Measurements from ENCODE around the gene F2RL3.
A peak's percentile ranks its signal among the peaks of the same experiment; 100 is the strongest.

Gene F2RL3

GRCh38 chr19:16888629-16889365 is at the start of gene F2RL3:
F2RL3 (plus strand) TSS chr19:16888999; CDS start chr19:16889190, 191 bp downstream.
- peak in 1 of 56 donors; percentile 13 for DNase-seq

- DNase-seq = peak in 3 of 56 donors; percentile 13 to 25 (median 23)
Observed at GRCh38 chr19:16841391-16841926, 47.3 kb upstream of the F2RL3 start.

- no peak for DNase-seq
Observed at GRCh38 chr19:16846901-16847300, 41.9 kb upstream of the F2RL3 start.

DNA sequence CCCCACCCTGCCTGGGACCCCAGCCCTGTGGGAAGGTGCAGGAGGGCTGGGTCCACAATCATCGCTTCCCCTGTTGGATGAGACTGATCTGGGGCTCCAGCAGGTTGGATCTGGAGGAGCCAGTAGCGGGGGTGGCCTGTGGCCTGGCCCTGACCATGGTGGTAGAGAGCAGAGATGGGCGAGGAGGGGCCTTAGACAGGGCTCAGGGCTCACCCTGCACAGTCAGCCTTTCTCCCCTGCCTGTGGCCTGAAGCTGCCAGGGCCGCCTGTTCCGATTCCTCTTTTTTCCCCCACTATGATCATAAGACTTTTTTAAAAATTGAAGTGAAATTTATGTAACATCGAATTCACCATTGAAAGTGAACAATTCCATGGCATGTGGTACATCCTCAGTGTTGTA is 41.4 kb upstream of the F2RL3 start:
- DNase-seq = no peak

- DNase-seq = no peak
Observed at GRCh38 chr19:16849168-16849567, 39.6 kb upstream of the F2RL3 start.

DNA sequence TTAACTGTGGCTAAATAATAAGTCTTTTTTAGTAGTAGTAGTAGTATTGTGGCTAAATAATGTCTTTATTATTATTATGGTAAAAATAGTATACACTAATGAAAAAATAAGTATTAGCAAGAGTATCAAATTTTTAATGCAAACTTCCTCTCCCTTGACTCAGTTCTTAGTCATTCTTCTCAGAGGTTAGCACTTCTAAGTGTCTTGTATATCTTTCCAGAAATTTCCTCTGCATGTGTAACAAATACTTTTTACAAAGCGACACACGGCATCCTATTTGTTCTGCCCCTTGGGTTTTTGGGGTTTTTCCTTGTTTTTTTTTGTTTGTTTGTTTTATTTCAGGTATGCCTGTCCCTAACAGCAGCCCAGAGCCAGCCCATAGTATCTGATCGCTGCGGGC is 38.7 kb upstream of the F2RL3 start:
- DNase-seq = no peak

DNA sequence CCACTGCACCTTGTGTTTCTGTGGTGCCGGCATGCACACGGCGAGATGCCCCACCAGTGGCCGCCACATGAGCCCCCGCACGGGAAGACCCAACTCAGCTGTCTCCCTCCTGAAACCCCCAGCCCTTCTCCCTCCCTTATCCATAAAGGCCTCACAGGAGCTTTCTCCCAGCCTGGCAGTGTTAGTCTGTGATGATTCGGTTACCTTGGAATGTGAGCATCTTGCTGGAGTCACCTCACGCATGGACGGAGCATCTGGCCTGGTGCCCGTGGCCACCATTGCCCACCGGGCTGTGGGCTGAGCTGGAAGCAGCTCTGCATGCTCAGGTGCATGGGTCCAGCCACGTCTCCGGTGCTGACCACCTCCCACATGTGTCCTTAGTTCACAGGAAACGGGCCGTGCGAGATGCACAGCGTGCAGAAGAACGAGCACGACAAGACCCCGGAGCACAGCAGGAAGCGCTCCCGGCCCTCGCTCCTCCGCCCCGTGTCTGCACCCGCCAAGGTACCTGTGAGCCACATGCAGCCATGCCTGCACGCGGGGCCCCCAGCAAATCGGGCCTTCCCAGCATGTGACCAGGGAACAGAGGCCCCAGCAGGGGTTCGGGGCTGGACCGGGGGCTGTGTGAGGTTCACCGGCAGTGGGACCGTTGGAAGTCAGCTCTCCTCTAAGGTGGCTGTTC is 37.6 kb upstream of the F2RL3 start:
- DNase-seq = no peak

- no peak for DNase-seq
Observed at GRCh38 chr19:16853066-16853465, 35.7 kb upstream of the F2RL3 start.

DNA sequence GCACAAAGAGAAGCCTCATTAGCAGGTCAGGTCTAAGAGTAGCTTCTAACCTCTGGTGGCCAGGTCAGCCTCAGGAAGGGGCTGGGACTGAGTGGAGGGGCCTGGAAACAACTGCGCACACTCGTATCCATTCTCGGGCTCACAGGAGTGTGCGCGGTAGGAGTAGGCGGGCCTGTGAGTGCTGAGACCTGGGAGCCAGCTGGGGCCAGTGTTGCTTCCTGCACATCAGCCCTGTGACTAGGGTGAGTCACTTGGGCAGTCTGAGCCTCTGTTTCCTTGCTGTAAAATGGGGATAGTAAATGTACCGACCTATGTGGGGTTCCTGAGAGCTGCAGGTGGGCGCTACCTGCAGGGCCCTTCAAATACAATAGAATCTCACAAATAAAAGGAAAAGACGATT is 32.7 kb upstream of the F2RL3 start:
- no peak for DNase-seq

DNA sequence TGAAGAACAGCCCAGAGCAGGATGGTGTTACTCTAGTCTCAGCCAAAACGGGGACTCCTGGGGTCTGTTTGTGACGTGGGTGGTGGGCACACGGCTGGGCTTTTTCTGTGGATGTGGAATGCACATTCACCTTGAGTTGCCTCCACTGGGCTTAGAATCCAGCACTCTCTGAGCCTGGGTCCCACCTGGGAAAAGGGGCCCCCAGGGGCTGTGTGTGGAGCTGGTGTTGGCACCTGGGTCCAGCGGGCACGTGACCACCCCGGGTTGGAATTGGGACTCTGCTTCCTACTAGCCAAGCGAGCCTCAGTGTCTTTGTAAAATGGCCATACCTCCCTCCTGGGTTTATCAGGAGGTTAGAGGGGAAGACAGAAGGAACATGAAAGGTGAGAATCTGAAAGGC is 29.2 kb upstream of the F2RL3 start:
- DNase-seq = no peak

DNA sequence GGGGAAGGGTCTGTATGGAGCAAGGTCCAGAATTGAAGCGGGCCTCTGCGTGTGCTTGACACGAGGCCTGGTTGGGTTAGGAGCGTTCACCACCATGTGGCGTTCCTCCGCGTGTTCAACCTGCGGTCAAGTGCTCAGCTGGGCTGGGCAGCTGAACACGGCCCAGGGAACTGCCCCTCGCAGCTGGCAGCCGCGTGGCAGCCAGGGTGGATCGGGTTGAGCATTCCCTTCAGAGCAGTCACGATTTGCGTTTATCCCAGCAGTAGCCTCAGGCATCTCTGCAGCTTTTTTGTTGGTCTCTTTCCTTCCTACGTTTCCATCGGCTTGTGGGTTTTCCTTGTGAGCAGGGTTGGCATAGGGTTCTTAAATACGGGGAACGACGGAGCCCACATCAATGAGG is 28.7 kb upstream of the F2RL3 start:
- DNase-seq = no peak

DNA sequence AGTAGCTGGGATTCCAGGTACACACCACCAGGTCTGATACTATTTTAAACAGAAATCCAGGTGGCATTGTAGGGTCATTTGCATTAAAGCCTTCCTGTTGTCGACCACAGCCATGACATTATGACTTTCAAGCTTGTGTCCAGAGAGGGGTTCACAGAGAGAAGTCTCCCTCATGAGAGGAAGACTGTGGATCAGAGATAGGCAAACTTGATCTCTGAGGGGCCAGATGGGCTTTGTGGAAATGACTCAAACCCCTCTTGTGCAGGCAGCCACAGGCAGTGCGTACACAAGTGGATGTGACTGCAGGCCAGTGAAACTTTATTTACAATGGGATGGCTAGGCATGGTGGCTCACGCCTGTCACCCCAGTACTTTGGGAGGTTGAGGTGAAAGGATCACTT is 27.8 kb upstream of the F2RL3 start:
- no peak for DNase-seq

- DNase-seq = no peak
Observed at GRCh38 chr19:16861834-16862233, 27.0 kb upstream of the F2RL3 start.

- DNase-seq = no peak
Observed at GRCh38 chr19:16862826-16863415, 25.9 kb upstream of the F2RL3 start.

GRCh38 chr19:16867211-16867610 is 21.6 kb upstream of the F2RL3 start:
- DNase-seq = no peak

DNA sequence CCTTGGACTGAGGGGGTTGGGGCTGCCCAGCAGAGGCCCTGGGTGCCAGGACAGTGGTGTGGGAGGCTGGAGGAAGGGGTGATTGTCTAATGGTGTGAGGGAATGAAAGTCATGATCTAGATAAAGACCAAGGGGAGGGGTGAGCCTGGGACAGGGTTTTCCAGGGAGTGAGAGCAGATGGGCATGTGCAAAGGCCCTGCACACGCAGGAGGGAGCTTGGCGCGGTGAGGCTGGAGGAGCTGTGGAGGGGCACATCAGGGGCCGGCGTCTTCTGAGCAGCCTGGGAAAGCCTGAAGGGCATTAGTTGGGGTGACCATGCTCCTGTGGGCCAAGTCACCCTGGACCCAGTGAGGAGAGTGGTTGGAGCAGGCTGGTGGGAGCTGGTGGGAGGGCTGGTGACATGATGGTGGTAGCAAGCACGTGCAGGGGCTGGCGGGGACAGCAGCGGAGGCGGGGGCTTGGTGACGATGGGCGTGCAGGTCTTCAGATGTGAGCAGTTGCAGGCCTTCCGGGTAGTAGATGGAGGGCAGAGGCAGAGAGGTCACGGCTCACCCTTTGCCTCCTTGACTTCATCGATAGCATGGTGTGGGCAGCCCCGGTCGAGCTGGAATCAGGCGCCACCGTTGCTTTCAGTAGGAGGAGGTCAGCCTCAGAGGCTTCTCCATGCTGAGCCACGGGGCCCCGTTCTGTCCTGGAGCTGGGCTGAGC is 20.2 kb upstream of the F2RL3 start:
- no peak for DNase-seq

- DNase-seq = no peak
Observed at GRCh38 chr19:16869331-16869972, 19.3 kb upstream of the F2RL3 start.

DNA sequence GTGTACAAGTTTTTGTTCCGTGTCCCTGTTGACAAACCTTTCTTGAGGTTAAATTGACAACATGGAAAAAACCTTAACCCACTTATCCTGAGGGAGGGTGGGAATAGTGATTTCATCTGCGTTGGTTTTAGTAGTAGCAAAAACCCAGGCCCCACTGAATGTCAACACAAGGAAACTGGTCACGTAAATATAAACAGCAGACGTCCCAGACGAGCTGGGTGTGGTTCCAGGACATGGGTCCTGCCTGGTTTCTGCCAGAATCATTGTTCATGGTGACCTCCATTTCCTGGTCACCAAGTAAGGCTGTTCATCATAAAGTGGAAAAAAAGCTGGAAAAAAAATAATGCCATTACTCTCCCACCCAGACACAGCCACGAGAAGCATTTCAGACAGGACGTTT is 16.9 kb upstream of the F2RL3 start:
- DNase-seq = no peak

DNA sequence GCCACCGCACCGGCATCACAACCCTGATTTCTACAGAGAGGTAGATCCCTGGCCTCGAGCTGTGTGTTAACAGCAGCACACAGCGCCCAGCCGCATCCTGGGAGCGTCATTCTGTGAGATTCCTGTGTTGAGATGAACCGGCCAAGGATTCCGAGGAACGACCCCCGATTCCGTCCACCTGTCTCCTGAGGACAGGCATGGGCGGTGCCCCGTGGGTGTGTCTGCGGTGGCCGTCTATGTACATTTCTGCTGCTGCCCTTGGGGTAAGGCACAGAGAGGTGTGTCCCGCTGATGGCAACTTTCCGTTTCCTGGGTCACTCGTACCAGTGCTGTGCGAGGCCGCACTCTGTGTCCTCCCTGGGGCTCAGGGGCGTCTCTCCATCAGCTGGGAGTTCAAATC is 16.1 kb upstream of the F2RL3 start:
- no peak for DNase-seq

DNA sequence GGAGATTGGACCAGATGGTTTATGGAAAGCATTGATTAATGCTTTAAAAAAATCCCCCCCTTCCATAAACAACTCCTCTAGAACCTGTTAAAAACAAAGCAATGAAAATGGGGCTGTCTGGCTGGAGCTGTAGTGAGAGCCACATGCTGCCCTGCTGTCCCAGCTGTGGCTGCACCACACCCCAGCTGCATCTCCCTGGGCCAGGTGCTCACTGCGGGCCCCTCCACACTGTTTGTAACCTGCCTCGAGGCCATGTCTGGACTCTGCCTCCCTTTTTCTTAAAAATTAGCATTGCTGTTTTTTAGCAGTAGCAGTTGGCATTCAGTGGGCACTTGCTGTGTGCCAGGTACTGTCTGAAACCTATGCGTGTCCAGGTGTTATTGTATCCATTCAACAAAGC is 15.2 kb upstream of the F2RL3 start:
- no peak for DNase-seq

- no peak for DNase-seq
Observed at GRCh38 chr19:16874250-16874977, 14.4 kb upstream of the F2RL3 start.
